Heart left ventricle (tissue), 13 donors: ENCODE data around the gene MUC2.

Experiments used
- POLR2A ChIP-seq, 2 donors: fragments of 450-650 bp; IDR thresholded peaks; one replicate each; pipeline ENCODE4 v1.6.1; 2017; ENCODE audit warnings: antibody characterized with exemption in 2 of 2, mild to moderate bottlenecking in 2 of 2, moderate library complexity in 2 of 2
- TF ChIP-seq, protein P1 (sequence below), 12 donors: fragments of 200-600 bp; sonication (generic) in 4 of 12; IDR thresholded peaks; one replicate each; pipeline versions ENCODE4 v1.5.0 to v1.8.0; 2018 to 2022; ENCODE audit warnings: antibody characterized with exemption in 12 of 12, mild to moderate bottlenecking in 5 of 12
- donor health status: ischemic (EF 13 %, LVEDD 7.1; RV severe dilation, severe dysfunction).
- donor health status: DM: no; HTN: yes; CAD: no.
- donor health status: DM: no; HTN: no; CAD: no.
- donor health status: ischemic (EF 25% LVEDD 6.9; RV normal size, moderate dysfunction).
- donor health status: ischemic (EF 25% LVEDD 5.7; RV mildly dilated, moderate dysfunction).
- donor health status: ischemic (EF 35%, LVEDD 5.7; RV mildly dilated, moderate dysfunction).
- donor health status: nonischemic (EF 11% LVEDD 7.7; RV severe dilation, severe dysfunction).
- donor health status: DM: yes; HTN: yes; CAD: no.
- donor health status: PGD.
- donor health status: ischemic (EF 29% LVEDD 5.4; RV normal size, mild dysfunction).
- donor health status: nonischemic (EF 23%, LVEDD 6.1; RV moderate dilation, normal function).

DNA sequence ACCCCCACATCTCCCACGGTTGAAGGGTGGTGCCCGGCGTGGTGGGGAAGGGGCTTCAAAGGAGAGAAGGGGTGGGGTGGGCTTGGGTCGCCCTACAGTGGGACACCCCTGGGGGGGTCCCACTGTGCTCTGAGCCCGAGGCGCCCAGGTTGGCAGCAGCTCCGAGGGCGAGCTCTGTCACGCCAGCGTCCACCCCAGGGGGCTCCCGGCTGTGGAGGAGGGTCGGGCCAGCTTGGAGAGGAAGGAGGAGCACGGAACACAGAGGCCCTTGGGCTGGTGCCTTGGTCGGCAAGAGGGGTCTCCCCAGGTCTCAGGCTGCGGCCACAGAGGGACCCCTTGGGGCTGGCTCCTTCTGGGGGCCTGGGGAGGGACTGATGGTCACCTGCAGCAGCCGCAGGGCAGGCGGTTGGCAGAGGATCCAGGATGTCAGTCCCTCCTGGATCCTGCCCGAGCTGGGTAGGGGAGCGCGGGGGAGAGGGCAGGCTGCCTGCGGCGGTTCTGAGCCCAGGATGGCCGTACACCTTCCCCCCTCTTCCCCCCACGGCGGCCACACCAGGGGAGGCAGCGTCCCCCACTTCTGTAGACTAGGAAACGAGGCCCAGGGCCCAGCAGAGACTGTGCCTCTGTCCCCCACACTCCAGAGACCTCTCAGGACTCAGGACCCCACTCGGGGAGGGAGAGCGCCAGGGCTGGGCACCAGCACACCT is 38.9 kb upstream of the MUC2 start:
- TF ChIP-seq, protein P1, sequence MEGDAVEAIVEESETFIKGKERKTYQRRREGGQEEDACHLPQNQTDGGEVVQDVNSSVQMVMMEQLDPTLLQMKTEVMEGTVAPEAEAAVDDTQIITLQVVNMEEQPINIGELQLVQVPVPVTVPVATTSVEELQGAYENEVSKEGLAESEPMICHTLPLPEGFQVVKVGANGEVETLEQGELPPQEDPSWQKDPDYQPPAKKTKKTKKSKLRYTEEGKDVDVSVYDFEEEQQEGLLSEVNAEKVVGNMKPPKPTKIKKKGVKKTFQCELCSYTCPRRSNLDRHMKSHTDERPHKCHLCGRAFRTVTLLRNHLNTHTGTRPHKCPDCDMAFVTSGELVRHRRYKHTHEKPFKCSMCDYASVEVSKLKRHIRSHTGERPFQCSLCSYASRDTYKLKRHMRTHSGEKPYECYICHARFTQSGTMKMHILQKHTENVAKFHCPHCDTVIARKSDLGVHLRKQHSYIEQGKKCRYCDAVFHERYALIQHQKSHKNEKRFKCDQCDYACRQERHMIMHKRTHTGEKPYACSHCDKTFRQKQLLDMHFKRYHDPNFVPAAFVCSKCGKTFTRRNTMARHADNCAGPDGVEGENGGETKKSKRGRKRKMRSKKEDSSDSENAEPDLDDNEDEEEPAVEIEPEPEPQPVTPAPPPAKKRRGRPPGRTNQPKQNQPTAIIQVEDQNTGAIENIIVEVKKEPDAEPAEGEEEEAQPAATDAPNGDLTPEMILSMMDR (IDR thresholded peaks at IDR 0.05): no peak
- no peak for TF ChIP-seq POLR2A (IDR thresholded peaks at IDR 0.05)
